ENCODE results near the gene COG8. TPM values are rescaled to one million over a fixed set of nuclear protein-coding genes. Genes with fewer than 3 reads are reported as not detected.
"Not testable (repeated sequence)": the region's sequence is repeated elsewhere in the genome, so short reads cannot be mapped to it uniquely, and the experiment has no call there.

Gene COG8
- total RNA-seq, 1 donor from 2014 or later = 39.4 TPM

GRCh38 chr16:69365901-69366300 lies 26.5 kb upstream of the COG8 start:
- DNase-seq (ENCODE audit: low read depth) = no peak
- no peak overlapping the region for H3K4me3 ChIP-seq (ENCODE audit: low read depth, low read length)
- TF ChIP-seq, protein P1, sequence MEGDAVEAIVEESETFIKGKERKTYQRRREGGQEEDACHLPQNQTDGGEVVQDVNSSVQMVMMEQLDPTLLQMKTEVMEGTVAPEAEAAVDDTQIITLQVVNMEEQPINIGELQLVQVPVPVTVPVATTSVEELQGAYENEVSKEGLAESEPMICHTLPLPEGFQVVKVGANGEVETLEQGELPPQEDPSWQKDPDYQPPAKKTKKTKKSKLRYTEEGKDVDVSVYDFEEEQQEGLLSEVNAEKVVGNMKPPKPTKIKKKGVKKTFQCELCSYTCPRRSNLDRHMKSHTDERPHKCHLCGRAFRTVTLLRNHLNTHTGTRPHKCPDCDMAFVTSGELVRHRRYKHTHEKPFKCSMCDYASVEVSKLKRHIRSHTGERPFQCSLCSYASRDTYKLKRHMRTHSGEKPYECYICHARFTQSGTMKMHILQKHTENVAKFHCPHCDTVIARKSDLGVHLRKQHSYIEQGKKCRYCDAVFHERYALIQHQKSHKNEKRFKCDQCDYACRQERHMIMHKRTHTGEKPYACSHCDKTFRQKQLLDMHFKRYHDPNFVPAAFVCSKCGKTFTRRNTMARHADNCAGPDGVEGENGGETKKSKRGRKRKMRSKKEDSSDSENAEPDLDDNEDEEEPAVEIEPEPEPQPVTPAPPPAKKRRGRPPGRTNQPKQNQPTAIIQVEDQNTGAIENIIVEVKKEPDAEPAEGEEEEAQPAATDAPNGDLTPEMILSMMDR (conservative IDR thresholded peaks at IDR 0.05; ENCODE audit: low read depth, low read length) = no peak

DNA sequence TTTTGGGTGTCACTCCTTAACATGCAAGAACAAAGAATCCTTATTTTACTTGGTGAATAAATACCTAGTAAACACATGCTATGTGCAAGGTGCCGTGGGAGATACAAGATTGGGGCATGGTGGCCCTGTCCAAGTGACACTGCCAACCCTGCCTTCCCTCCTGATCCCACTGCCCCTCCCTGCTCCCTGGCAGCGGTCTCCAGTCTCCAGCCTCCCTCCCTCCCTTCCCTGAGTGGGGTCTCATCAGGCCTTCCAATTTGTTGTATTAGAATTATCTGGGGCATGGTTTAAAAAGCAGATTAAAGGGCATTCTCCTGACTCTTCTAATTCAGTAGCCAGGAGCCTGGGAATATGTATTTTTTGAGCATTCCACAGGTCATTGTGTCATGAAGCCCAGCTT lies 24.7 kb upstream of the COG8 start:
- TF ChIP-seq, protein P1 (conservative IDR thresholded peaks at IDR 0.05; ENCODE audit: low read depth, low read length) = no peak
- H3K4me3 ChIP-seq (ENCODE audit: low read depth, low read length) = no peak overlapping the region
- DNase-seq (ENCODE audit: low read depth) = no peak

DNA sequence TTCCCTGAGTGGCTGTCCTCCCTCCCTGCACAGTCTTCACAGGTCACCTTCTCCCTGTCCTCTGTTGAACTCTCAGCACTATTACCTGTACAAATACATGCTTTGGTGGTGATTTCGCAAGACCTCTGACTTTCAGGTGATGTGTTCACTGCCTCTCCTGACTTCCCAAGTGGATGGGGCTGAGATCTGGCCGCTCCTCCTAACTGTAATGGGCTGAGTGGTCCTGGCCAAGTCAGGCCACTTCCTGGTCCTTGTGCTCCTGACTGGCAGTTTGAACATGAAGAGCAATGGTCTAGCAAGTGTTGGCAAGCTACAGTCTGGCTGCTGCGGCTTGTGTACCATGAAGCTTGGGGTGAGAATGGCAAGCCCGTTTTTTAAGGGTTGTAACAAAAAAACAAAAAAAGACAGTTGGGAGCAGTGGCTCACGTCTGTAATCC lies 23.9 kb upstream of the COG8 start:
- TF ChIP-seq, protein P1 (conservative IDR thresholded peaks at IDR 0.05; ENCODE audit: low read depth, low read length) = no peak
- H3K4me3 ChIP-seq (ENCODE audit: low read depth, low read length) = no peak overlapping the region
- no peak for DNase-seq (ENCODE audit: low read depth)

- DNase-seq (ENCODE audit: low read depth); H3K4me3 ChIP-seq (ENCODE audit: low read depth, low read length): not testable (repeated sequence)
Measured at GRCh38 chr16:69360070-69360469, 20.7 kb upstream of the COG8 start.

DNA sequence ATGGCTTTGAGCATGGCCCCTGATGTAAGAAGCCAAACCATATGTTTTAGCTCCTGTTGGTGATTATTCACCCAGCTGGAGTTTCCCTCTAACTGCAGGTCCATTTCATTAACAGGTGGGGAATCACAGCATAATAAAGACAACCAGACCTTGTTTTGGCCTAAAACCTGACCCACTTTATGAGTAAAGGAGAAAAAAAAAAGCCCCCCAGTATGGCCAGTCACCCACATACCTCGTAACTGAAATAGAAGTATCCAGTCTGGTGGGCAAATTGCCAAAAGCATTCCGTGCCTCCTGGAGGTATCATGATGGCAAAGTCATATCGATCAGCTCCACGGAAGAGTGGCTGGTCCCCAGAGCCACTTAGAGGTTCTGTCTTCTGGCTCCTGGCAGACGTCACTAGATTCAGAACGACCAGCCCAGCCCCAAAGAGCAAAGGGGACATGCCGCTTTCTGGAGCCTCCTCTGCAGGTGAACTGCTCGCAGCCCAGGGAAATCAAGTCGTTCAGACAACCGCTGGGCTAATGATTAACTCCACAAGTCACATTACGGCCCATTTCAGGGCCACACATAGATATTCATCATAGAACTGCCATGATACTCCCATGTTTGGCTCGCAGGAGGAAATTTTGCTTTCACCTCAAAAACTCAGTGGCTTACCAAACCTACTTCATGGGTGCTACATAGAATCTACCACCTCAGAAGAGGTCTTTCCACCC lies 12.1 kb upstream of the COG8 start, which contains the start of gene TMED6:
Gene TMED6 (minus strand): TSS at position 478 of the 719 bp plus-strand sequence. CDS start 33 bp downstream, at position 445.
- TF ChIP-seq, protein P1 (conservative IDR thresholded peaks at IDR 0.05; ENCODE audit: low read depth, low read length) = no peak
- no peak for DNase-seq (ENCODE audit: low read depth)
- no peak within 1 kb of the TSS for H3K4me3 ChIP-seq (ENCODE audit: low read depth, low read length)

GRCh38 chr16:69350536-69351133 lies 11.3 kb upstream of the COG8 start:
- no peak overlapping the region for H3K4me3 ChIP-seq (ENCODE audit: low read depth, low read length)
- TF ChIP-seq, protein P1 (conservative IDR thresholded peaks at IDR 0.05; ENCODE audit: low read depth, low read length) = no peak
- DNase-seq (ENCODE audit: low read depth) = no peak

DNA sequence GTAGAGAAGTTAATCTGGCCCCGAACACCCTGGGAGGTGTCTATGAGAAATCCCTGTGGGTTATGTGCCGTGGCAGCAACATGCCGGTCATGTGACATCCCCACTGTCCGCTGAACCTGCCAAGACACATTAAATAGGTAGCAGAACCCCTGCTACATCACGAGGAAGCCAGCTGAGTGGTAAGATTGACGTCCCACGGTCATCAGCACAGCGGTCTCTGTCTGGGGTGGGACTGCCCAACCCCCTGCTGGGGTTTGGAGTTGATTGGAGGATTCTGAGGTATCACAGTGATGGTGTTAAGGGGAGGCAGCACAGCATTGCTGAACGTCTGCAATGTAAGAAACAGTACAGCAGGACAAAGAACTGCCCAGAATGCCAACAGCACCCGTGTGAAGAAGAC lies 10.2 kb upstream of the COG8 start:
- DNase-seq (ENCODE audit: low read depth) = no peak
- no peak overlapping the region for H3K4me3 ChIP-seq (ENCODE audit: low read depth, low read length)
- TF ChIP-seq, protein P1 (conservative IDR thresholded peaks at IDR 0.05; ENCODE audit: low read depth, low read length) = no peak

Measured in epithelial cell of proximal tubule (primary cell).